Mesothelial cell of epicardium (in vitro differentiated cells): ENCODE data around the gene ADAMTS16. TPM values are rescaled to one million over a fixed set of nuclear protein-coding genes. Genes with fewer than 3 reads are reported as not detected.

Source experiments
- DNase-seq, 2 experiments: peaks; one replicate each; pipeline ENCODE4 v3.0.0; 2021; ENCODE audit warnings: low spot score in 2 of 2; ENCODE audit not compliant: unreplicated experiment in 2 of 2
- H3K27ac Mint-ChIP-seq: 2 replicates; pipeline ENCODE4 v1.8.0; 2021; ENCODE audit warnings: mixed read lengths
- H3K27me3 Mint-ChIP-seq: 2 replicates; pipeline ENCODE4 v1.8.0; 2021; ENCODE audit warnings: low read depth, mixed read lengths
- H3K36me3 Mint-ChIP-seq: 2 replicates; pipeline ENCODE4 v1.8.0; 2021; ENCODE audit warnings: mixed read lengths
- H3K4me1 Mint-ChIP-seq: 2 replicates; pipeline ENCODE4 v1.8.0; 2021; ENCODE audit warnings: mixed read lengths
- H3K4me3 Mint-ChIP-seq: 2 replicates; pipeline ENCODE4 v1.8.0; 2021; ENCODE audit warnings: mild to moderate bottlenecking, moderate library complexity, mixed read lengths
- H3K9me3 Mint-ChIP-seq: 2 replicates; pipeline ENCODE4 v1.8.0; 2021; ENCODE audit warnings: mixed read lengths
- total RNA-seq: library from RNA; stranded (reverse); gene quantifications from 3 replicates; pipeline ENCODE4 v1.2.1, GENCODE V29; 2021
- TF ChIP-seq, protein P1 (sequence below): fragments of 200-600 bp; sonication (generic); IDR thresholded peaks from one replicate; pipeline ENCODE4 v1.5.0; 2021; ENCODE audit warnings: antibody characterized with exemption; ENCODE audit not compliant: unreplicated experiment

The ADAMTS16 gene
- total RNA-seq, 1 donor from 2014 or later: 24.3 TPM

GRCh38 chr5:5198815-5199214 is 58.7 kb downstream of the ADAMTS16 start:
- no peak overlapping the region for H3K4me3 Mint-ChIP-seq
- TF ChIP-seq, protein P1, sequence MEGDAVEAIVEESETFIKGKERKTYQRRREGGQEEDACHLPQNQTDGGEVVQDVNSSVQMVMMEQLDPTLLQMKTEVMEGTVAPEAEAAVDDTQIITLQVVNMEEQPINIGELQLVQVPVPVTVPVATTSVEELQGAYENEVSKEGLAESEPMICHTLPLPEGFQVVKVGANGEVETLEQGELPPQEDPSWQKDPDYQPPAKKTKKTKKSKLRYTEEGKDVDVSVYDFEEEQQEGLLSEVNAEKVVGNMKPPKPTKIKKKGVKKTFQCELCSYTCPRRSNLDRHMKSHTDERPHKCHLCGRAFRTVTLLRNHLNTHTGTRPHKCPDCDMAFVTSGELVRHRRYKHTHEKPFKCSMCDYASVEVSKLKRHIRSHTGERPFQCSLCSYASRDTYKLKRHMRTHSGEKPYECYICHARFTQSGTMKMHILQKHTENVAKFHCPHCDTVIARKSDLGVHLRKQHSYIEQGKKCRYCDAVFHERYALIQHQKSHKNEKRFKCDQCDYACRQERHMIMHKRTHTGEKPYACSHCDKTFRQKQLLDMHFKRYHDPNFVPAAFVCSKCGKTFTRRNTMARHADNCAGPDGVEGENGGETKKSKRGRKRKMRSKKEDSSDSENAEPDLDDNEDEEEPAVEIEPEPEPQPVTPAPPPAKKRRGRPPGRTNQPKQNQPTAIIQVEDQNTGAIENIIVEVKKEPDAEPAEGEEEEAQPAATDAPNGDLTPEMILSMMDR: no peak
- no peaks in the 10 kb centered on the region for H3K27me3 Mint-ChIP-seq
- H3K27ac Mint-ChIP-seq: no peak overlapping the region
- DNase-seq: no peak
- peaks cover 22% of the 10 kb centered on the region for H3K36me3 Mint-ChIP-seq
- peaks cover 7% of the 10 kb centered on the region for H3K9me3 Mint-ChIP-seq
- H3K4me1 Mint-ChIP-seq: peaks cover 8% of the 10 kb centered on the region

- no peak for DNase-seq
Observed at GRCh38 chr5:5199495-5199894, 59.4 kb downstream of the ADAMTS16 start.

DNA sequence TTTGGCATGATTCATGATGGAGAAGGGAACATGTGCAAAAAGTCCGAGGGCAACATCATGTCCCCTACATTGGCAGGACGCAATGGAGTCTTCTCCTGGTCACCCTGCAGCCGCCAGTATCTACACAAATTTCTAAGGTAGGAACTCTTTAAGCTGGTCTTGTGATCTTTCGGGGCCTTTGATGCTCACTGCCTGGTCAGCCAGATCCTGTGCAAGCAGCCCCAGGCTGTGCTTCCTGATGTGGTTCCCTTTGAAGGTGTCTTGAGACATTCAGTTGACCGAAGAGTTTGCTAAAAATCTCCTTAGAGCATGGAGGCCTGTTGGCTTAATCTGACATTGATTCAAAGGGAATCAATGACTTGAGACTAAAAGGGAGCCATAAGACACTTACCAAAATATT is 60.0 kb downstream of the ADAMTS16 start:
- H3K27ac Mint-ChIP-seq: no peak overlapping the region
- H3K27me3 Mint-ChIP-seq: no peaks in the 10 kb centered on the region
- no peak for DNase-seq
- H3K4me3 Mint-ChIP-seq: no peak overlapping the region
- H3K4me1 Mint-ChIP-seq: peaks cover 8% of the 10 kb centered on the region
- TF ChIP-seq, protein P1: no peak
- H3K36me3 Mint-ChIP-seq: peaks cover 22% of the 10 kb centered on the region
- peaks cover 7% of the 10 kb centered on the region for H3K9me3 Mint-ChIP-seq

More at GRCh38 chr5:5199495-5199894, 59.4 kb downstream of the ADAMTS16 start:
- Mint-ChIP-seq H3K27ac (no peak overlapping the region), H3K27me3 (no peaks in the 10 kb centered on the region), H3K4me1 (peaks cover 8% of the 10 kb centered on the region), H3K4me3 (no peak overlapping the region), H3K9me3 (peaks cover 7% of the 10 kb centered on the region), H3K36me3 (peaks cover 22% of the 10 kb centered on the region)
- TF ChIP-seq, protein P1: no peak

GRCh38 chr5:5202321-5202720 is 62.2 kb downstream of the ADAMTS16 start:
- H3K4me1 Mint-ChIP-seq: peaks cover 4% of the 10 kb centered on the region
- peaks cover 30% of the 10 kb centered on the region for H3K36me3 Mint-ChIP-seq
- H3K4me3 Mint-ChIP-seq: no peak overlapping the region
- H3K9me3 Mint-ChIP-seq: peaks cover 14% of the 10 kb centered on the region
- H3K27ac Mint-ChIP-seq: no peak overlapping the region
- no peak for DNase-seq
- H3K27me3 Mint-ChIP-seq: no peaks in the 10 kb centered on the region
- TF ChIP-seq, protein P1: no peak

- Mint-ChIP-seq H3K9me3 (peaks cover 14% of the 10 kb centered on the region), H3K4me3 (no peak overlapping the region), H3K27ac (no peak overlapping the region), H3K4me1 (peaks cover 6% of the 10 kb centered on the region), H3K27me3 (no peaks in the 10 kb centered on the region), H3K36me3 (peaks cover 30% of the 10 kb centered on the region)
- TF ChIP-seq, protein P1: no peak
- no peak for DNase-seq
Observed at GRCh38 chr5:5203451-5203850, 63.3 kb downstream of the ADAMTS16 start.

DNA sequence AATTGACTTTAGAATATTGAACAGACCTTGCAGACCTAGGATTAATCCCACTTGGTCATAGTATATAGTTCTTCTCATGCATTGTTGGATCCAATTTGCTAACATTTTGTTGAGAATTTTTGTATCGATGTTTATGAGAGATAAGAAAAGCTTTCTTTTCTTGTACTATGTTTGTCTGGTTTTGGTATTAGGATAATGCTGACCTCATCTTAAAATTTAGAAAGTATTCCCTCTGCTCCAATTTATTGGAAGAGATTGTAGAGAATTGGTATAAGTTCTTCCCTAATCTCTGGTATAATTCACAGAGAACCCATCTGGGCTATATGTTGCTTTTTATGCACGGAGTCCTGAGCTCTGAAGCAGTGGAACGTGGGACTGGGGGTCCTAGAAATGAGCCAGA is 67.7 kb downstream of the ADAMTS16 start:
- TF ChIP-seq, protein P1: no peak

More for the DNA sequence above, 67.7 kb downstream of the ADAMTS16 start:
- DNase-seq: no peak
- H3K4me3 Mint-ChIP-seq: no peak overlapping the region
- H3K9me3 Mint-ChIP-seq: peaks cover 7% of the 10 kb centered on the region
- no peak overlapping the region for H3K27ac Mint-ChIP-seq
- H3K36me3 Mint-ChIP-seq: peaks cover 8% of the 10 kb centered on the region
- H3K27me3 Mint-ChIP-seq: no peaks in the 10 kb centered on the region
- H3K4me1 Mint-ChIP-seq: peaks cover 35% of the 10 kb centered on the region
